Glomerular visceral epithelial cell (primary cell): Measurements from ENCODE around the gene APOL2.
A peak's percentile ranks its signal among the peaks of the same experiment; 100 is the strongest.
"Not testable (repeated sequence)": the region's sequence is repeated elsewhere in the genome, so short reads cannot be mapped to it uniquely, and the experiment has no call there.

Source experiments
- DNase-seq: peaks from one replicate; pipeline ENCODE4 v3.0.0-alpha.2; 2016; ENCODE audit errors: extremely low spot score

The APOL2 gene, protein sequence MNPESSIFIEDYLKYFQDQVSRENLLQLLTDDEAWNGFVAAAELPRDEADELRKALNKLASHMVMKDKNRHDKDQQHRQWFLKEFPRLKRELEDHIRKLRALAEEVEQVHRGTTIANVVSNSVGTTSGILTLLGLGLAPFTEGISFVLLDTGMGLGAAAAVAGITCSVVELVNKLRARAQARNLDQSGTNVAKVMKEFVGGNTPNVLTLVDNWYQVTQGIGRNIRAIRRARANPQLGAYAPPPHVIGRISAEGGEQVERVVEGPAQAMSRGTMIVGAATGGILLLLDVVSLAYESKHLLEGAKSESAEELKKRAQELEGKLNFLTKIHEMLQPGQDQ

DNA sequence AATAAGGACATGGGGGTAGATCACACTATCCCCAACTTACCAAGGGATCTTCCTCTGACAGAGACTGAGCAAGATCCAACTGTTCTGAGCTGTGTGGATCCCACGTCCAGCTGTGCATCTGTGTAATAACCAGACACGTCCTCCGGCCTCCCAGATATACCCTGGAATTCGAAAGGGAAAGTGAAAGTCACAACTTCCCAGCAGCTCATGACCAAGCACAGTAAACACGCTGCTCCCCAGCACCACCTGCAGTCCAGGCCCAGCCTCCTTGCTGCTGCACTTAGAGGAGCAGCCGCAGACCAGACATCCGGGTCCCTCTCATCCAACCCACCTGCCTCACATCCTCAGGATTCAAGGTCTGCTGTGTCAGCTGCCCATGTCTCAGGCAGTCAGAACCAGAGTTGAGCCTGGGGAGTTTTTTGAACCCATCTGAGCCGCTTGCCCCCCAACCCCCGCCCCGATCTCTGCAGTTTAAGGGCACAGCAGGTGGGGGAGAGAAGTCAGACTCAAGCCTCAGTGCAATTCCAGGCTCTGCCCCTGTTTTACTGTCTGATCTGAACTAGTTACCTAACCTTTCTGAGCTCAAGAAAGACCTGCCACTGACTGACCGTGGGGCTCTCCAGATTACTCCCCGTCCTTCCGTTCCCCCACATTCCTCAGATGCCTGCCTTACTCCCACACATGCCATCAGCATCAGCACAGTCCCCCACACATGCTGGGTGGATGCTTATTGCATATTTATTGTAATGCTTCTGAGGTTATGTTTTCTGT lies at the start of gene APOL2:
TSS of gene APOL2 (minus strand) at position 127 of the 771 bp plus-strand sequence. CDS start 6,365 bp downstream, outside the sequence.
- peak; percentile 95 for DNase-seq

DNA sequence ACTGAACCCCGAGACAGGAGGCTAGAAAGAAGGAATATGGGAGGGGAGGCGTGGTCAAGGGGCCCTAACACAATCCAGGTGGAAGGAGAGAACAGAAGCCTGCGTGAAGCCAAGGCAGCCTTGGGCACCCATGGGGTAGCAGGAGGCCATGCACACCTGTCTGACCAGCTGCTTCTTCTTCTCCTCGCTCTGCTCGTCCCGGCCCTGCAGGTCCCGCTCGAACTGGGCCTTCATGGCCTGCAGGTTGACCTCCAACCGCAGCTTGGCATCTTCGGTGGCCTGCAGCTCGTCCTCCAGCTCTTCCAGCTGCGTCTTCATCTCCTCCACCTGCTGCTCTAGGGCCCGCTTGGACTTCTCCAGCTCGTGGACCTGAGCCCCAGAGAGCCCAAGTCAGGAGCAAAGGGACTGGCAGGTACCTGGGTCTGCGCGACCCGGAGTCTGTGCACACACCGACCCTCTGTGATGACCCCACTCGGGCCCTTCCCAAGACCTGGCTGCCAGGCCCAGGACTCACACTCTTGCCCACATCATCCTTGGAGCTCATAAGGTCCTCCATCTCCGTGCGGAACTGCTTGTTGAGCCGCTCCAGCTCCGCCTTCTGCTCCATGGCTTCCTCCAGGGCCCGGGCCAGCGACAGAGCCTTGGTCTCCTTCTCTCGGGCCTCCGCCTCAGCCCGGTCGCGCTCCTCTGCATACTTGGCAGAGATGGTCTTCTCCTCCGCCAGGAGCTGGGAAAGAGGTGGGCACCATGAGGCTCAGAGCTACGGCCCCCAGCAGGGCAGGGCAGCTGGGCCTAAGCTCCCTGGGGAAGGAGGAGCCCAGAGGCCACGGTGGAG lies 49.5 kb upstream of the APOL2 start:
- DNase-seq: no peak

DNA sequence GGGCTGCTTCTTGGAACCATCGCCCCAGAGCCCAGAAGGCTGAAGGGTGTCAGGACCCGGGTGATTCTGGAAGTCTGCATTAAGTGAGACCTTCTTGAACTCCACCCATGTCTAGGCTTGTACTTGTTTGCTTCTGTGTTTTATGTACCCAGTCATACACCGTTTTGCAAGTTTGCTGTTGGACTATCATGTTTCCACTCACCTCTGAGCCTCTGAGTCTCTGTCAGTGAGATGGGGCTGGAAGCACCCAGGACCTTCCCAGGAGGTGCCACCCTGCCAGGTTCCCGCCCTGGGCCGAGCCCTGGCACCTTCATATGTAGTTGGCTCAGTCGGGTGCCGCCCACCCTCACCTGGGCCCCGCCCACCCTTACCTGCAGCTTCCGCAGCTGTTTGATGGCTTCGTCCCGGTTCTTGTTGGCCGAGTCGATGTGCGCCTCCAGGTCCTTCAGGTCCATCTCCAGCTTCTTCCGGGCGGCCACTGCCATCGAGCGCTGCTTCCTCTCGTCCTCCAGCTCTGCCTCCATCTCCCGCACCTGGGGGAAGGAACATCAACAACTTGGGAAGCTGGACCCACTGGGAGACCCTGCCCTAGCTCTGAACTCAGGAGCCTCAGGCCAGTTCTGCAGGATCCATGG lies 48.7 kb upstream of the APOL2 start:
- no peak for DNase-seq

DNA sequence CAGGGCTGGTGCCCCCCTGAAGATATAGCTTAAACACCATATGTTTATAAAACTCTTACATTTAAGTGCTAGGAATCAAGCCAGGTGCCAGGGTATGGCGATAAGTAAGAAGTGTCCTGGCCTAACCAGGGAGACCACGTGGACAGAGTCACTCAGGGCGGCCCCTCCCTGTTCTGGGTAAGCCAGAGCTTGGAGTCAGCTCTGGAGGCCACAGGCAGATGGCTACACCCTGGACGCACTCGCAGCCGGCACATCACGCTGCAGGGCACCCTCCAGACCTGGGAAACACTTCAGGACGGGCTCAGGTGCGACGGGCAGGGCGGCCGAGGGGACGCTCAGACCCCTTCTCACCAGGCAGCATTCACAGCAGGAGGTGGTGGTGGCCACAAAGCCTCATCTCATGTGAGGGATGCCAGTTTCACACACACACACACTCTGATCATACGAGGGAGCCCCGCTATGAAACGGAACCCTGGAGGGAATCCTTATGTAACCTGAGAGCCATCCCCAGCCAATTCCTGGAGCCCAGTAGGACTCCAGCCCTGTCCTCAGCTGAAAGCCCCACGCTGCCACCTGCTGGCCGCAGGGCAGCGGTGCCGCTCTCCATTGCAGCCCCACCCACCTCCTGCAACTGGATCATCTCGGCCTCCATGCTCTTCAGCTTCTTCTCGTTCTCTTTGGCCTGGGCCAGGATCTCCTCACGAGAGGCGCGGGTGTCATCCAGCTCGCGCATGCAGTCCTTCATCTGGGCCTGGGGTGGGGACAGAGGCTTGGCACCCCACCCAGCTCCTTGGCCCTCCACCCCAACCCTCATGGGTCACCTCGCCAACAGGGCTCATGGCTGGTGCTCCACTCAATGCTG lies 47.0 kb upstream of the APOL2 start:
- peak; percentile 68 for DNase-seq

DNA sequence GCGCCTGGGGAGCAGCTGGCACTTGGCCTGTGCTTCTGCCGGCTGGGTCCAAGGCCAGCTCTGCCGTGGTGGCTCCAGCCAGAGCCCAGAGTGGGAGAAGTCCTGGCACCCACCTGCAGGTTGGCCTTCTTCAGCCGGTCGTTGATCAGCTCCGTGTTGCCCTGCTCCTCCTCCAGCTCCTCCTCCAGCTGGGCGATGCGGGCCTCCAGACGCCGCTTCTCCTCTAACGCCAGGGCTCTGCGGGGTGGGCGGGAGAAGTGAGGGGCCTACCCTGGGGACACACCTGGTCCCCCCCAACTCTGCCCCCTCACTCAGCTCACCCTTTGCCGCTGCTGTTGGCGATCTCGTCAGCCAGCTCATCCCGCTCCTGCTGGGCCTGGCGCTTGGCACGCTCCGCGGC lies 46.2 kb upstream of the APOL2 start:
- DNase-seq: no peak

- no peak for DNase-seq
These were observed 45.7 kb upstream of the APOL2 start for GRCh38 chr22:36285017-36285416.

GRCh38 chr22:36284171-36284571 lies 44.8 kb upstream of the APOL2 start:
- DNase-seq: no peak

GRCh38 chr22:36282328-36282831 lies 43.1 kb upstream of the APOL2 start:
- no peak for DNase-seq

GRCh38 chr22:36281781-36282327 lies 42.5 kb upstream of the APOL2 start:
- no peak for DNase-seq

DNA sequence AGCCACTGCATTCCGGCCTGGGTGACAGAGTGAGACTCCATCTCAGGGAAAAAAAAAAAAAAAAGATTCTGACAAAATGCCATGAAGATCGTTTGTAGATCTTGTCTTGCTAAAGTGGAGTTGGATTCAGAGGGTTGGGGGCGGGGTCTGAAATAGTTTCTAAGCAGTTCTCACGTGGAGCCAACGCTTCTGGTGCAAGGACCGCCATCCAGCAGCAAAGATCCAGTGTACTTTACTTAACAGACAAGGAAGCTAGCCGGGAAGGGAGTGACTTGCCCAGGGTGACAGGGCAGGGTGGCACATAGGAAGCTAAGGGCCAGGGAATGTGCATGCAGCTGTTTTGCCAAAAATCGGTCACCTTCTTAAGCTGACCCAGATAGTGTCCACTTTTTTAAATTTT lies 41.1 kb upstream of the APOL2 start:
- no peak for DNase-seq

DNA sequence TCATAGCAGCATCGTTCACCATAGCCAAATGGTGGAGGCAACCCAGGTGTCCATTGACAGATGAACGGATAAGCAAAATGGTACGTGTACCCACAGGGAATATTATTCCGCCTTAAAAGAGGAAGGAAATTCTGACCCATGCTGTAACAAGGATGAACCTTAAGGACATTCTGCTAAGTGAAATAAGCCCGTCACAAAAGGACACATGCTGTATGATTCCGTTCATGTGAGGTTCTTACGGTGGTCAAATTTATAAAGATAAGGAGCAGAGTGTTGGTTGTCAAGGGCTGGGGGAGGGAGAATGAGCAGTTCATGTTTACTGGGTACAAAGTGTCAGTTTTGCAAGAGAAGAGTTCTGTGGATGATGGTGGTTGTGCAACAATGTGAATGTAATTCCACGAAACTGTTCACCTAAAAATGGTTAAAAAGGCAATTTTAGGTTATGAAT lies 39.9 kb upstream of the APOL2 start:
- DNase-seq: no peak

- DNase-seq: peak; percentile 72
These were observed 38.4 kb upstream of the APOL2 start for GRCh38 chr22:36277482-36278291.

- no peak for DNase-seq
These were observed 35.2 kb upstream of the APOL2 start for GRCh38 chr22:36274531-36274930.

DNA sequence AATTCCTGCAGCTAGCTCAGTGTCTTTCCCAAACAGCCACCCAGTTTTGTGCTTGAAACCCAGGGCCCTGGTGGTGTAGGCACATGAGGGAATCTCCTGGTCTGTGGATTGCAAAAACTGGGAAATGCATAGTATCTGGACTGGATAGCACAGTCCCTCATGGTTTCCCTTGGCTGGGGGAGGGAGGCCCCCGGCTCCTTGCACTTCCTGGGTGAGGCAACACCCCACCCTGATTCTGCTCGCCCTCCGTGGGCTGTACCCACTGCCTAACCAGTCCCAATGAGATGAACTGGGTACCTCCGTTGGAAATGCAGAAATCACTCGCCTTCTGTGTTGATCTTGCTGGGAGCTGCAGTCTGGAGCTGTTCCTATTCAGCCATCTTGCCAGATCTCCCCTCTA lies 32.6 kb upstream of the APOL2 start:
- not testable (repeated sequence) for DNase-seq

DNA sequence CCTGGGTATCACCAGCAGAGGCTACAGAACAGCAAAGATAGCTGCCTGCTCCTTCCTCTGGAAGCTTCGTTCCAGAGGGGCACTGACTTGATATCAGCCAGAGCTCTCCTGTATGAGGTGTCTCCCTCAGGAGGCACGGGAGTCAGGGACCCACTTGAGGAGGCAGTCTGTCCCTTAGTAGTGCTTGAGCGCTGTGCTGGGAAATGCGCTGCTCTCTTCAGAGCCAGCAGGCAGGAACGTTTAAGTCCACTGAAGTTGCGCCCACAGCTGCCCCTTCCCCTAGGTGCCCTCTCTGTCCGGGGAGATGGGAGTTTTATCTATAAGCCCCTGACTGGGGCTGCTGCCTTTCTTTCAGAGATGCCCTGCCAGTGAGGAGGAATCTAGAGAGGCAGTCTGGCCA lies 31.9 kb upstream of the APOL2 start:
- DNase-seq: not testable (repeated sequence)

DNA sequence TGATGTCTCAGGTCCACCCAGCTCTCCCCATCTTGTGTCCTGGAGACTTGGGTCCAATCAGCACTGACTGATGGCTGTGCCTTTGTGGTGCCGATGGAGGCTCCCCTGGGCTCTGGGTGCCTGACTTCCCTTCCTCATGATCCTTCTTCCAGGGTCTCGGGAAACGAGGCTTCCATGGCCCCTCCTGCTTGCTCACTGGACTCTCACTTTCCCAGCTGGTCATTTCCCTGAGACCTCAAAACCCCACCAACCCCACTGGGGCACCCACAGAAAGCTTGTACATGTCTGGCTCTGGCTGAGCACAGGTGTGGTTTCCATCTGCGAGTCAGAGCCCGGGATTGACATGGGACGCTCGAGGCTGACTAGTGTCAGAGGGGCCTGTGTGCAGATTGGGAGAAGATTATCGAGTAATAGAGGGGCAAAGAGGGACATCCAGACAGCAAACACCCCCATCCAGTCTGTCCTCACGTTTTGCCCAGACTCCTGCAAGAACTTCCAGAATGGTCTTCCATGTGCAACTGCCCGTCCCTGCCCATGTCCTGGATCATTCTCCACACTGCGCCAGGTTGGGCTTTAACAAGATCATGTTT lies 28.7 kb upstream of the APOL2 start:
- no peak for DNase-seq

GRCh38 chr22:36267058-36267457 lies 27.7 kb upstream of the APOL2 start:
- DNase-seq: no peak

- DNase-seq: not testable (repeated sequence)
These were observed 24.7 kb upstream of the APOL2 start for GRCh38 chr22:36263886-36264664.
